Measurements from ENCODE around the gene XCR1. TPM values are rescaled to one million over a fixed set of nuclear protein-coding genes. Genes with fewer than 3 reads are reported as not detected.

Gene XCR1
- total RNA-seq, 1 donor from 2014 or later: not detected

- no peak overlapping the region for H3K4me3 ChIP-seq (ENCODE audit: low read depth, low read length)
- no peak for TF ChIP-seq CTCF (conservative IDR thresholded peaks at IDR 0.05; ENCODE audit: low read depth, low read length)
- DNase-seq (ENCODE audit: low read depth): no peak
Measured at GRCh38 chr3:46067401-46067800, 40.1 kb upstream of the XCR1 start.

- no peak for DNase-seq (ENCODE audit: low read depth)
- TF ChIP-seq CTCF (conservative IDR thresholded peaks at IDR 0.05; ENCODE audit: low read depth, low read length): no peak
- H3K4me3 ChIP-seq (ENCODE audit: low read depth, low read length): no peak overlapping the region
Measured at GRCh38 chr3:46065750-46066256, 38.5 kb upstream of the XCR1 start.

- no peak for DNase-seq (ENCODE audit: low read depth)
- no peak for TF ChIP-seq CTCF (conservative IDR thresholded peaks at IDR 0.05; ENCODE audit: low read depth, low read length)
- H3K4me3 ChIP-seq (ENCODE audit: low read depth, low read length): no peak overlapping the region
Measured at GRCh38 chr3:46065294-46065705, 38.0 kb upstream of the XCR1 start.

GRCh38 chr3:46062679-46063078, 35.4 kb upstream of the XCR1 start:
- H3K4me3 ChIP-seq (ENCODE audit: low read depth, low read length): no peak overlapping the region
- TF ChIP-seq CTCF (conservative IDR thresholded peaks at IDR 0.05; ENCODE audit: low read depth, low read length): no peak
- no peak for DNase-seq (ENCODE audit: low read depth)

GRCh38 chr3:46061887-46062286, 34.6 kb upstream of the XCR1 start:
- no peak for DNase-seq (ENCODE audit: low read depth)
- TF ChIP-seq CTCF (conservative IDR thresholded peaks at IDR 0.05; ENCODE audit: low read depth, low read length): no peak
- no peak overlapping the region for H3K4me3 ChIP-seq (ENCODE audit: low read depth, low read length)

GRCh38 chr3:46061108-46061720, 33.9 kb upstream of the XCR1 start:
- no peak for DNase-seq (ENCODE audit: low read depth)
- no peak overlapping the region for H3K4me3 ChIP-seq (ENCODE audit: low read depth, low read length)

More at GRCh38 chr3:46061108-46061720, 33.9 kb upstream of the XCR1 start:
- no peak for TF ChIP-seq CTCF (conservative IDR thresholded peaks at IDR 0.05; ENCODE audit: low read depth, low read length)
